ENCODE results near the gene JAM3. TPM values are rescaled to one million over a fixed set of nuclear protein-coding genes. Genes with fewer than 3 reads are reported as not detected.

JAM3 gene
- total RNA-seq, 4 donors from 2014 or later, result 84.2 to 122 (median 96.5) TPM

DNA sequence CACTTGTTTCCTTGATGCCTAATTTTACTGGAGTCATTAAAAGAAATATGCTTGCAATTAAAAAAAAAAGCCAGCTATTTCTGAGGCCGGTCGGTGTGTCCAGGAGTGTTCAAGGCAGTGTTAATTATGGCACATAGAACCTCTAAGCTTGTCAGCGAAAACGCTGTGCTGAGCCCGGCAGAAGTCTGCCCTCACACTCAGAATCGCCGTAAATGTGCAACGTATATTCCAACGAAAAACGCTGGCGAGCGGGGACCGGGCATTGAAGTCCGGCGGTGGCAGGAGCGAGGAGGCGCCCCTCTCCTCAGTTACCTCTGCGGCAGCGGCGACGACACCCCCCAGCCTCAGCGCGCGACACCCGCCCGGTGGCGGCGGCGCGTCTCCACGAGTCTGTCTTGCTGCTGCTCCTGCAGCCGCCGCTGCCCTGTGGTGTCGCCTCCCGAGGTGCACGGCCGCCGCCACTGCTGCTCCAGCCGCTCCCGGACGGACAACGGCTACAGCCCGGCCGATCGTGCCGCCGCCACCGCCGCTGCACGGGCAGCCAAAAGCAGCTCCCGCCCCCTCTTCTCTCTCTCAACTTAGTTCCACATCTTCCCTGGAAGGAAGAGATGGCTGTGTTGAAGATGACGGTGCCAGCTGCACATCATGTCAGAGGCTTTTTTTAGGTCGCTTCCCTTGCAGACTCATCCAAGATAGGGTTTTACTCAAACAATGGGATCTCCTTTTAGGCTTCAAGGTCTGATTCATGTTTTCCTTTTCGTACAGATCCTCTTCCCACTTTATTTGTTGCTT lies 56.0 kb downstream of the JAM3 start:
- intact Hi-C loops (cut with DNase I), result loop anchor here (5.0 kb wide), 1 partner anchor 58 kb away; the partner anchor contains the start of gene JAM3
- Histone ChIP-seq H3K27me3 (no peaks in the 10 kb centered on the region), H3K27ac (replicated peaks in 1 of 4) (peak overlapping the region; percentile 78 to 92 (median 86)), H3K36me3 (no peaks in the 10 kb centered on the region), H3K4me1 (peaks cover 42 to 70% (median 68%) of the 10 kb centered on the region in 4 donors), H3K4me3 (peak overlapping the region; percentile 56 to 59 (median 58)), H3K9me3 (no peaks in the 10 kb centered on the region)
- TF ChIP-seq, protein P1, sequence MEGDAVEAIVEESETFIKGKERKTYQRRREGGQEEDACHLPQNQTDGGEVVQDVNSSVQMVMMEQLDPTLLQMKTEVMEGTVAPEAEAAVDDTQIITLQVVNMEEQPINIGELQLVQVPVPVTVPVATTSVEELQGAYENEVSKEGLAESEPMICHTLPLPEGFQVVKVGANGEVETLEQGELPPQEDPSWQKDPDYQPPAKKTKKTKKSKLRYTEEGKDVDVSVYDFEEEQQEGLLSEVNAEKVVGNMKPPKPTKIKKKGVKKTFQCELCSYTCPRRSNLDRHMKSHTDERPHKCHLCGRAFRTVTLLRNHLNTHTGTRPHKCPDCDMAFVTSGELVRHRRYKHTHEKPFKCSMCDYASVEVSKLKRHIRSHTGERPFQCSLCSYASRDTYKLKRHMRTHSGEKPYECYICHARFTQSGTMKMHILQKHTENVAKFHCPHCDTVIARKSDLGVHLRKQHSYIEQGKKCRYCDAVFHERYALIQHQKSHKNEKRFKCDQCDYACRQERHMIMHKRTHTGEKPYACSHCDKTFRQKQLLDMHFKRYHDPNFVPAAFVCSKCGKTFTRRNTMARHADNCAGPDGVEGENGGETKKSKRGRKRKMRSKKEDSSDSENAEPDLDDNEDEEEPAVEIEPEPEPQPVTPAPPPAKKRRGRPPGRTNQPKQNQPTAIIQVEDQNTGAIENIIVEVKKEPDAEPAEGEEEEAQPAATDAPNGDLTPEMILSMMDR (IDR thresholded peaks at IDR 0.05), result peak in 1 of 3 experiments; percentile 12
- no peak for TF ChIP-seq POLR2A (IDR thresholded peaks at IDR 0.05; ENCODE audit: low read depth)
- peak; percentile 61 to 64 for TF ChIP-seq POLR2AphosphoS5 (IDR thresholded peaks at IDR 0.05)
- no peak for TF ChIP-seq EP300 (IDR thresholded peaks at IDR 0.05)
- DNase-seq (ENCODE audit: extremely low spot score), result no peak
- WGBS, result 2% methylated on average over 27 of the region's 54 CpGs

DNA sequence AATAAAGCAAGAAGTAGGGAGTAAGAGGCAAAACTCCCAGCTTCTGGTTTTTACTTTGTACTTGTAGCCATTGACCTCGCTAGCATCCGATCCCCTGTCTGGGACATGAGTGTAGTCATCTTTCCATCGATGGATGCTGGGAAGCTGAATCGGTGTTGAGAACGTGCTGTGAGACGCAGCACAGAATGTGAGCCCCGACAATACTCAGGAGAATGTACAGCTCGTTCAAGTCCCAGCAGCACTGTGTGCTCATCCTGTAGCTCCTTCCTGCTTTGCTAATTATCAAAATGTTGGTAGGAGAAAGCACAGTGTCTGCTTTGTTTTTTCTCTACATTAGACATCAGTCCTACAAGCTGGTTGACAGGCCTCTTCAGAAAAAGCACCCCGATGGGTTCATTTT lies 56.6 kb downstream of the JAM3 start:
- intact Hi-C loops (cut with DNase I), result loop anchor here (5.0 kb wide), 1 partner anchor 58 kb away; the partner anchor contains the start of gene JAM3
- Histone ChIP-seq H3K36me3 (no peaks in the 10 kb centered on the region), H3K27me3 (no peaks in the 10 kb centered on the region), H3K9me3 (no peaks in the 10 kb centered on the region), H3K4me1 (peaks cover 36 to 64% (median 62%) of the 10 kb centered on the region in 4 donors), H3K4me3 (peak overlapping the region; percentile 56 to 59 (median 58)), H3K27ac (replicated peaks in 1 of 4) (peak overlapping the region; percentile 78 to 92 (median 86))
- DNase-seq (ENCODE audit: extremely low spot score), result no peak
- WGBS, result 42% methylated on average over 9 of the region's 9 CpGs
- TF ChIP-seq, protein P1 (IDR thresholded peaks at IDR 0.05), result no peak
- TF ChIP-seq POLR2A (IDR thresholded peaks at IDR 0.05; ENCODE audit: low read depth), result no peak
- no peak for TF ChIP-seq EP300 (IDR thresholded peaks at IDR 0.05)
- TF ChIP-seq POLR2AphosphoS5 (IDR thresholded peaks at IDR 0.05), result peak in 1 of 2 donors; percentile 18

DNA sequence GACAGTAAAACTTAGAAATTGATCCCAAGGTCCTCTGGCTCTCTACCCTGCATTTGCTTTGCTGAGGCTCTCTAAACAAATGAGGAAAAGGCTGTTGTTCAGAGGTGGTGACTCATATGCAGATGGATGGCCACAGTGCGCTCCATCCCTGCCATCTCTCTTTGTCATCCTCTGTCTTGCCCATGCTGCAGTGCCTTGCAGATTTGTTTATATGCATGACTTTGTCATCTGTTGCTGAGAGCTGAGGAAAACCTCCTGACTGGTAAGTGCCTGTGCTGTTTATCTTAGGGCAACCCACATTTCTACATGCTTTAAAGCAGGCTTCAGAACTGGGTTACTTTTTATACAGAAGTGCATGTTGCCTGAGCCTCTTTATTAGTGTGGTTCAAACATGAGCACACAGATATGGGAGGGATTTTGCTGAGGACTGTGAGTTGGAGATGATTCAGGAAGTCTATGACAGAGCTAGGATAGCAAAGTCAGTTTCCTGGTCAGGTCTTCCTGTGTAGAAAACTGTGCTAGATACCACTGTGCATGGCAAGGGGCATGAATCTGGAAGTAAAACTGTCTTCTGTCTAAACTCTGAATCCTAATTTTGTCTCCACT lies 57.4 kb downstream of the JAM3 start:
- peak overlapping the region; percentile 78 to 92 (median 86) for H3K27ac ChIP-seq (replicated peaks in 1 of 4)
- intact Hi-C loops (cut with DNase I), result loop anchor here (5.0 kb wide), 1 partner anchor 59 kb away; the partner anchor contains the start of gene JAM3

DNA sequence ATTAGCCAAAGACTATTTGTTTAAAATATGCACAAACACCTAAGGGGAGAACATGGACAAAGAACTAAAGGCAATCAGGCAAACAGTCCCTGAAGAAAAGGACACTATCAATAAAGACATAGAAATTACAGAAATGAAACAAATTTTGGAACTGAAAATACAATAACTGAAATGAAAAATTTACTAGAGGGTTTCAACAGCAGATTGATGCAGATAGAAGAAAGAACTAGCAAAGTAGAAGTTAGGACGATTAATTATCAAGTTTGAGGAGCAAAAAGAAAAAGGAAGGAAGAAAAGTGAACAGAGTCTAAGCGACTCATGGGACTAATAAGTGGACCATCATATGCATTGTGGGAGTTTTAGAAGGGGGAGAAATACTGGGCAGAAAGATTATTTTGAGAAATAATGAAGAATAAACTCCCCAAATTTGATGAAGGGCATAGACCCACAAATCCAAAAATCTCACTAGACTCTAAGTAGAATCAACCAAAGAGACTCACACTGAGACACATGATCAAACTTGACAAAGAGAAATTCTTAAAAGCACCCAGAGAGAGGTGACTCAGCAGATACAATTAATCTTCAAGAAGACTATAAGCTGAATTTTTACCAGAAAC lies 62.9 kb downstream of the JAM3 start:
- DNase-seq (ENCODE audit: extremely low spot score), result no peak
- Histone ChIP-seq H3K9me3 (peaks cover 0 to 14% (median 4%) of the 10 kb centered on the region in 4 donors), H3K27ac (replicated peaks in 1 of 4) (no peak overlapping the region), H3K27me3 (no peaks in the 10 kb centered on the region), H3K4me1 (peaks cover 0 to 4% (median under 1%) of the 10 kb centered on the region in 4 donors), H3K4me3 (no peak overlapping the region), H3K36me3 (no peaks in the 10 kb centered on the region)
- 97% methylated on average over 2 of the region's 2 CpGs for WGBS
- intact Hi-C loops (cut with DNase I), result loop anchor here (5.0 kb wide), 1 partner anchor 204 kb away; no protein-coding TSS in a partner anchor
- TF ChIP-seq EP300 (IDR thresholded peaks at IDR 0.05), result no peak
- TF ChIP-seq POLR2AphosphoS5 (IDR thresholded peaks at IDR 0.05), result no peak
- TF ChIP-seq, protein P1 (IDR thresholded peaks at IDR 0.05), result no peak
- no peak for TF ChIP-seq POLR2A (IDR thresholded peaks at IDR 0.05; ENCODE audit: low read depth)

More for the DNA sequence above, 57.4 kb downstream of the JAM3 start:
- WGBS, result 75% methylated on average over 1 of the region's 1 CpG
- Histone ChIP-seq H3K9me3 (peaks cover 0 to 3% (median 0%) of the 10 kb centered on the region in 4 donors), H3K4me1 (peaks cover 28 to 56% (median 53%) of the 10 kb centered on the region in 4 donors), H3K27me3 (no peaks in the 10 kb centered on the region), H3K4me3 (no peak overlapping the region), H3K36me3 (no peaks in the 10 kb centered on the region)
- TF ChIP-seq POLR2AphosphoS5 (IDR thresholded peaks at IDR 0.05), result peak; percentile 36 to 50
- no peak for TF ChIP-seq POLR2A (IDR thresholded peaks at IDR 0.05; ENCODE audit: low read depth)
- peak; percentile 84 for DNase-seq (ENCODE audit: extremely low spot score)

All from esophagus muscularis mucosa (tissue), 4 donors.